ENCODE measurements around the gene GNA15.

DNA sequence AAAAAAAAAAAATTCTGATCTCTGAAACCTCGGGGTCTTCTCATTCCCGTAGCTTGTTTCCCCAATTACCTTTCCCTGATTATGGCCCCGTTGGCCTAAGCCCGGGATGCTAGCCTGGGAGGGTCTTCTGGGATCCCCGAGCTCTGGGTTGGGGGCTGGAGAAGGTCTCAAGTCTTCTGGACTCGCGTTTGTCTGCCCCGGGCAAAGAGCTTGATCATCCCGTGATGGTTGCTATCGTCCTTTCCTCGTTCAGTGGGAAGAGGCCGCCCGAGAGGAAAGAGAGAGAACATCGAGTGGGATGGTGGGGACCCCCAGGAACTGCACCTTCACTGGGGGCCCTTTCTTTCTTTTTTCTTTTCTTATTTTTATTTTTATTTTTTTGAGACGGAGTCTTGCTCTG, 2.4 kb downstream of the GNA15 start:
- TF ChIP-seq EZH2 (IDR thresholded peaks at IDR 0.05; ENCODE audit: low read length, missing control alignments), result no peak
- TF ChIP-seq, protein P1, sequence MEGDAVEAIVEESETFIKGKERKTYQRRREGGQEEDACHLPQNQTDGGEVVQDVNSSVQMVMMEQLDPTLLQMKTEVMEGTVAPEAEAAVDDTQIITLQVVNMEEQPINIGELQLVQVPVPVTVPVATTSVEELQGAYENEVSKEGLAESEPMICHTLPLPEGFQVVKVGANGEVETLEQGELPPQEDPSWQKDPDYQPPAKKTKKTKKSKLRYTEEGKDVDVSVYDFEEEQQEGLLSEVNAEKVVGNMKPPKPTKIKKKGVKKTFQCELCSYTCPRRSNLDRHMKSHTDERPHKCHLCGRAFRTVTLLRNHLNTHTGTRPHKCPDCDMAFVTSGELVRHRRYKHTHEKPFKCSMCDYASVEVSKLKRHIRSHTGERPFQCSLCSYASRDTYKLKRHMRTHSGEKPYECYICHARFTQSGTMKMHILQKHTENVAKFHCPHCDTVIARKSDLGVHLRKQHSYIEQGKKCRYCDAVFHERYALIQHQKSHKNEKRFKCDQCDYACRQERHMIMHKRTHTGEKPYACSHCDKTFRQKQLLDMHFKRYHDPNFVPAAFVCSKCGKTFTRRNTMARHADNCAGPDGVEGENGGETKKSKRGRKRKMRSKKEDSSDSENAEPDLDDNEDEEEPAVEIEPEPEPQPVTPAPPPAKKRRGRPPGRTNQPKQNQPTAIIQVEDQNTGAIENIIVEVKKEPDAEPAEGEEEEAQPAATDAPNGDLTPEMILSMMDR (conservative IDR thresholded peaks at IDR 0.05 in 1 of 2, IDR thresholded peaks at IDR 0.05 in 1 of 2; ENCODE audit: low read depth in 1 of 2, low read length in 2 of 2), result no peak
